Upper lobe of left lung (tissue), 6 donors: Measurements from ENCODE around the gene PSPH. TPM values are rescaled to one million over a fixed set of nuclear protein-coding genes. Genes with fewer than 3 reads are reported as not detected.
A peak's percentile ranks its signal among the peaks of the same experiment; 100 is the strongest.
"Not testable (repeated sequence)": the region's sequence is repeated elsewhere in the genome, so short reads cannot be mapped to it uniquely, and the experiment has no call there.

Experiments
- ATAC-seq, 2 donors: fragments of 200-7000 bp; cut with Tn5 transposase; one replicate each; pipeline ENCODE4 v1.9.1; 2022; ENCODE audit warnings: mild to moderate bottlenecking in 2 of 2, moderate library complexity in 2 of 2; ENCODE audit not compliant: low FRiP score in 2 of 2
- DNase-seq, 2 donors: peaks; one replicate each; pipeline ENCODE4 v3.0.0-alpha.2; 2019 to 2020
- H3K27ac ChIP-seq, 4 donors: fragments of 200-600 bp; sonication (generic); one replicate each; pipeline ENCODE4 v1.5.1; 2016 to 2019
- H3K27me3 ChIP-seq, 4 donors: fragments of 200-600 bp; sonication (generic); one replicate each; pipeline ENCODE4 v1.5.1; 2017 to 2019
- H3K36me3 ChIP-seq, 4 donors: fragments of 200-600 bp; sonication (generic); one replicate each; pipeline ENCODE4 v1.5.1; 2016 to 2019
- H3K4me1 ChIP-seq, 4 donors: fragments of 200-600 bp; sonication (generic); one replicate each; pipeline ENCODE4 v1.5.1; 2018 to 2019
- H3K4me3 ChIP-seq, 4 donors: fragments of 200-600 bp; sonication (generic); one replicate each; pipeline ENCODE4 v1.5.1; 2017 to 2019; ENCODE audit warnings: mild to moderate bottlenecking in 2 of 4, moderate library complexity in 1 of 4
- H3K9me3 ChIP-seq, 4 donors: fragments of 200-600 bp; sonication (generic); one replicate each; pipeline ENCODE4 v1.5.1; 2018 to 2019
- CTCF ChIP-seq, 6 experiments: fragments of 450-650 bp in 4 of 6; fragments of 200-600 bp in 2 of 6; sonication (generic) in 2 of 6; IDR thresholded peaks; one replicate each; pipeline ENCODE4 v1.5.1; 2016 to 2019; ENCODE audit warnings: antibody characterized with exemption in 6 of 6
- EP300 ChIP-seq, 4 donors: sonication (generic); formaldehyde crosslinking; IDR thresholded peaks; one replicate each; pipeline ENCODE4 v1.5.1; 2017; ENCODE audit warnings: antibody characterized with exemption in 4 of 4, control low read depth in 2 of 4
- POLR2A ChIP-seq, 4 donors: fragments of 450-650 bp; IDR thresholded peaks; one replicate each; pipeline ENCODE4 v1.5.1; 2016 to 2017; ENCODE audit warnings: antibody characterized with exemption in 4 of 4, mild to moderate bottlenecking in 2 of 4
- POLR2AphosphoS5 ChIP-seq, 2 donors: sonication (generic); formaldehyde crosslinking; IDR thresholded peaks; one replicate each; pipeline ENCODE4 v1.5.1; 2017; ENCODE audit warnings: antibody characterized with exemption in 2 of 2
- WGBS, 2 donors: methylation state at CpG; one replicate each; pipeline ENCODE4 v1.1.5; 2017 to 2018; 5-methylcytosine and 5-hydroxymethylcytosine counted together
- total RNA-seq, 6 donors: library from RNA; depleted of rRNA in 4 of 6; stranded (reverse); fragments of >200 nt in 4 of 6; gene quantifications; one replicate each; pipeline versions ENCODE4 v1.1.0 to v1.2.1, GENCODE V29; 2016 to 2021
- donor health status: DM: no; HTN: no; CAD: no; lungs with moderate emphysema.
- donor health status: DM: no; HTN: yes; CAD: no; lungs with severe emphysema.

Gene PSPH
- total RNA-seq, 6 donors from 2014 or later, result 6.8 to 18.9 (median 13.5) TPM

GRCh38 chr7:56033671-56034432, 17.4 kb downstream of the PSPH start:
- ATAC-seq (peak; percentile 89 to 92), DNase-seq (peak; percentile 68 to 86)
- TF ChIP-seq POLR2A (IDR thresholded peaks at IDR 0.05), result no peak
- TF ChIP-seq POLR2AphosphoS5 (IDR thresholded peaks at IDR 0.05), result no peak
- peak in 4 of 6 experiments; percentile 22 to 53 (median 28) for TF ChIP-seq CTCF (IDR thresholded peaks at IDR 0.05)
- no peak for TF ChIP-seq EP300 (IDR thresholded peaks at IDR 0.05)
- peaks cover 0 to 6% (median 5%) of the 10 kb centered on the region in 4 donors for H3K36me3 ChIP-seq
- no peaks in the 10 kb centered on the region for H3K27me3 ChIP-seq
- H3K27ac ChIP-seq, result peak overlapping the region in 3 of 4 donors; percentile 24 to 71 (median 57)
- H3K9me3 ChIP-seq, result no peaks in the 10 kb centered on the region
- 0% methylated on average over 8 to 22 of the region's 27 CpGs for WGBS, 2 donors
- peak overlapping the region; percentile 65 to 82 (median 72) for H3K4me3 ChIP-seq
- peaks cover 0 to 14% (median 7%) of the 10 kb centered on the region in 4 donors for H3K4me1 ChIP-seq

GRCh38 chr7:56032578-56032977, 18.7 kb downstream of the PSPH start:
- H3K36me3 ChIP-seq, H3K27me3 ChIP-seq, ATAC-seq, H3K4me3 ChIP-seq, DNase-seq, H3K9me3 ChIP-seq, H3K27ac ChIP-seq: not testable (repeated sequence)
- WGBS, 2 donors, result 96 to 99% methylated on average over 7 of the region's 7 CpGs
- H3K4me1 ChIP-seq, result peaks cover 0 to 14% (median 7%) of the 10 kb centered on the region in 4 donors

DNA sequence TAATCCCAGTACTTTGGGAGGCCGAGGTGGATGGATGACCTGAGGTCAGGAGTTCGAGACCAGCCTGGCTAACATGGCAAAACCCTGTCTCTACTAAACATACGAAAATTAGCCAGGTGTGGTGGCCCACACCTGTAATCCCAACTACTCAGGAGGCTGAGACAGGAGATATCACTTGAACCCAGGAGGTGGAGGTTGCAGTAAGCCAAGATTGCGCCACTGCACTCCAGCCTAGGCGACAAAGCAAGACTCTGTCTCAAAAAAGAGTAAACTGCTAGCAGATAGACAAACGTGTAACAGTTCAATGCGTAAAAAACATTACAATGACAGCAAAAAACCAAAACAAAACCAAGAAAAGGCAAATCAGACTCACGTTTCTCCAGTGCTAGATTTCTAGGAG, 19.7 kb downstream of the PSPH start:
- H3K27ac ChIP-seq, H3K4me3 ChIP-seq, H3K9me3 ChIP-seq, H3K36me3 ChIP-seq, ATAC-seq, DNase-seq, H3K27me3 ChIP-seq: not testable (repeated sequence)
- peaks cover 0 to 14% (median 7%) of the 10 kb centered on the region in 4 donors for H3K4me1 ChIP-seq
- 77 to 82% methylated on average over 7 to 8 of the region's 8 CpGs for whole genome bisulfite sequencing, 2 donors

- 93 to 95% methylated on average over 8 of the region's 8 CpGs for WGBS, 2 donors
- no peak for DNase-seq
- Histone ChIP-seq H3K4me1 (peaks cover 0 to 14% (median 7%) of the 10 kb centered on the region in 4 donors), H3K27me3 (no peaks in the 10 kb centered on the region), H3K4me3 (no peak overlapping the region), H3K36me3 (peaks cover 0 to 6% (median 5%) of the 10 kb centered on the region in 4 donors), H3K9me3 (no peaks in the 10 kb centered on the region), H3K27ac (no peak overlapping the region)
- TF ChIP-seq CTCF (IDR thresholded peaks at IDR 0.05), result no peak
- no peak for ATAC-seq
Measured at GRCh38 chr7:56030340-56030739, 20.9 kb downstream of the PSPH start.

DNA sequence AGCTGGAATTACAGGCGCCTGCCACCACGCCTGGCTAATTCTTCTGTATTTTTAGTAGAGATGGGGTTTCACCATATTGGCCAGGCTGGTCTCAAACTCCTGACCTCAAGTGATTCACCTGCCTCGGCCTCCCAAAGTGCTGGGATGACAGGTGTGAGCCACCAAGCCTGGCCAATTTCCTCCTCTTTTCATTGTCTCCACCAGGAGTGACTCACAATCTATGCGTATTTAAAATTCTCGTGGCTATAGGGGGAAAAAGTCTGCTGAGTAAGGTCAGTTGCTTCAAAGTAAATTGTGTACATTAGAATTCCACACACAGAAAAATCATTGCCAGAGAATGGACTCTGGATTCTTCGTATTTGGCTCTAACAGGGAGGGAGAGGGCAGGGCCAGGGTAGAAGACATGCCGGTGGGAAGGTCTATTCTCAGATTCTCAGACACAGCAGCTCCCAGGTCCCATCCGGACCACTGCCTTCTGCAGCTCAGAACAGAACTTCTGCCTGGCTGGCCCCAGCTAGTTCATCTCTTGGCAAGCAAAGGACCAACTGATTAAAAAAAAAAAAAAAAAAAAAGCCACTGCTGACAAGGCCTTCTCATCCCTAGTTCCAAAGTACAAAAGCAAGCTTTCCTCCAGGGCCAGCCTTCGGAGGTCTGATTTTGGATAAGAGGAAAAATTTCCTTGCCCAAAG, 22.2 kb downstream of the PSPH start:
- Histone ChIP-seq H3K4me1 (peaks cover 0 to 8% (median 6%) of the 10 kb centered on the region in 4 donors), H3K27me3 (no peaks in the 10 kb centered on the region), H3K4me3 (no peak overlapping the region), H3K36me3 (peaks cover 0 to 6% (median 5%) of the 10 kb centered on the region in 4 donors), H3K9me3 (no peaks in the 10 kb centered on the region), H3K27ac (no peak overlapping the region)
- no peak for DNase-seq
- no peak for TF ChIP-seq CTCF (IDR thresholded peaks at IDR 0.05)
- no peak for TF ChIP-seq POLR2A (IDR thresholded peaks at IDR 0.05)
- no peak for TF ChIP-seq EP300 (IDR thresholded peaks at IDR 0.05)
- TF ChIP-seq POLR2AphosphoS5 (IDR thresholded peaks at IDR 0.05), result no peak
- WGBS, 2 donors, result 88 to 93% methylated on average over 9 of the region's 9 CpGs
- ATAC-seq, result no peak
